ENCODE results near the gene ADAMTSL2.

ADAMTSL2 gene

GRCh38 chr9:133553973-133554713, 19.6 kb downstream of the ADAMTSL2 start:
- no peak overlapping the region for H3K4me3 ChIP-seq (ENCODE audit: control insufficient read depth, low read depth, low read length)
- DNase-seq (ENCODE audit: low read depth) = no peak
- no peak for TF ChIP-seq CTCF (IDR thresholded peaks at IDR 0.05; ENCODE audit: control insufficient read depth, insufficient read depth, low read depth, low read length, missing control alignments)

GRCh38 chr9:133554729-133555128, 20.2 kb downstream of the ADAMTSL2 start:
- TF ChIP-seq CTCF (IDR thresholded peaks at IDR 0.05; ENCODE audit: control insufficient read depth, insufficient read depth, low read depth, low read length, missing control alignments) = no peak
- no peak overlapping the region for H3K4me3 ChIP-seq (ENCODE audit: control insufficient read depth, low read depth, low read length)
- no peak for DNase-seq (ENCODE audit: low read depth)

- no peak for TF ChIP-seq CTCF (IDR thresholded peaks at IDR 0.05; ENCODE audit: control insufficient read depth, insufficient read depth, low read depth, low read length, missing control alignments)
- no peak for DNase-seq (ENCODE audit: low read depth)
- H3K4me3 ChIP-seq (ENCODE audit: control insufficient read depth, low read depth, low read length) = no peak overlapping the region
Measured at GRCh38 chr9:133556354-133556753, 21.9 kb downstream of the ADAMTSL2 start.

- DNase-seq (ENCODE audit: low read depth) = no peak
- TF ChIP-seq CTCF (IDR thresholded peaks at IDR 0.05; ENCODE audit: control insufficient read depth, insufficient read depth, low read depth, low read length, missing control alignments) = no peak
- H3K4me3 ChIP-seq (ENCODE audit: control insufficient read depth, low read depth, low read length) = no peak overlapping the region
Measured at GRCh38 chr9:133557581-133557980, 23.1 kb downstream of the ADAMTSL2 start.

DNA sequence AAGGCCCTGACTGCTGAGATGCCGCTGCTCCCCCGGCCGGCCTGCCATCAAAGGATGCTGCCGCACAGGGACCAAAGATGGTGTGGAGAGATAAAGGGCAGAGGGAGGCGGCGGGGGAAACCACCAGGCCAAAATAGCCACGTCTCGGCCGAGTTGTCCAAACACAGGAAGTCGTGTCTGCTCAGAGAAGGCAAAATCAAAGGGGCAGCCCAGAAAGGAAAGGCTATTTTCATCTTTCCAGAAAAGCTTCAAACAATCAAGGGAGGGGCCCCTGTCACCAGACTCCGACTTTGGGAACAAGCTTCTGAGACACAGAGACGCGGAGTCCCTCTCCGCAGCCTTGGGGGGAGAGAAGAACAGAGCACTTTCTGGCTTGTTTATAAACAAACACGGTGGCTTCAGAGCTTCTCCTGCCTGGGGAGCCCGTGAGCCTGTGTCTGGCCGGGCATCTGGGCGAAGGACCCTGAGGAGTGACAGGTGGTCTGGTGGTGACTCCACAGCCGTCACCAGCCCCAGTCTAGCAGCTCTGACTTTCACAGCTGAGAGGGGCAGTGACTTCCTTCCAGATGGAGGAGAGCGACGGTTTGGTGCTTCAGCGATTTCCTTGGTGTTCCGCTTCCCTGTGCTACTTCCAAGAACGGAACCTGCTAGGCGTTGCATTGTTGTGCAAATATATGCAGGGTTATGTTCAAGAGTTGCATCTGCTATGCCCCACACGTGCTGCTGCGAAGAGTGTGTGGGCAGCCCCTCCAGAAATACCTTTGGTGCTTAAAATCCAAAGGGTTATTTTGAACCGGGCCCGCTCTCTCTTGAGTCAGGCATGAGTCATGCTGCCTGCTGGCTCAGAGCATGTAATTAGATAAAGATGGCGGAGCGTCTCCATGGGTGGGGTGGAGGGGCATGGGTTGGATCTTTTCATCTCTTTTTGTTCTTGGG, 24.0 kb downstream of the ADAMTSL2 start:
- DNase-seq (ENCODE audit: low read depth) = peak; percentile 31
- TF ChIP-seq CTCF (IDR thresholded peaks at IDR 0.05; ENCODE audit: control insufficient read depth, insufficient read depth, low read depth, low read length, missing control alignments) = no peak
- no peak overlapping the region for H3K4me3 ChIP-seq (ENCODE audit: control insufficient read depth, low read depth, low read length)

- no peak overlapping the region for H3K4me3 ChIP-seq (ENCODE audit: control insufficient read depth, low read depth, low read length)
- no peak for TF ChIP-seq CTCF (IDR thresholded peaks at IDR 0.05; ENCODE audit: control insufficient read depth, insufficient read depth, low read depth, low read length, missing control alignments)
- no peak for DNase-seq (ENCODE audit: low read depth)
Measured at GRCh38 chr9:133560311-133560710, 25.8 kb downstream of the ADAMTSL2 start.

Data from AG09309 (cell line).